ENCODE measurements around the gene KRTAP5-8.
"Not testable (repeated sequence)": the region's sequence is repeated elsewhere in the genome, so short reads cannot be mapped to it uniquely, and the experiment has no call there.

KRTAP5-8 gene

GRCh38 chr11:71565263-71565662 lies 27.4 kb downstream of the KRTAP5-8 start, which contains the start of gene KRTAP5-10:
TSS of gene KRTAP5-10 (plus strand) at chr11:71565563. CDS start at chr11:71565588, 25 bp downstream.
- no peak for TF ChIP-seq CTCF (IDR thresholded peaks at IDR 0.05; ENCODE audit: poor library complexity, severe bottlenecking)
- no peak within 1 kb of the TSS for H3K27ac ChIP-seq (ENCODE audit: poor library complexity, severe bottlenecking)
- no peaks in the 10 kb centered on the region for H3K27me3 ChIP-seq (ENCODE audit: insufficient read depth, poor library complexity, severe bottlenecking)
- DNase-seq (ENCODE audit: low spot score) (no peak), ATAC-seq (ENCODE audit: low read depth) (no peak)
- no peaks in the 10 kb centered on the region for H3K4me1 ChIP-seq (ENCODE audit: insufficient read depth, poor library complexity, severe bottlenecking)
- no peak within 1 kb of the TSS for H3K4me3 ChIP-seq (ENCODE audit: severe bottlenecking)
- H3K9me3 ChIP-seq (ENCODE audit: severe bottlenecking), result no peaks in the 10 kb centered on the region
- H3K36me3 ChIP-seq (ENCODE audit: low read depth), result no peaks in the 10 kb centered on the region

- H3K4me3 ChIP-seq (ENCODE audit: severe bottlenecking), result no peak overlapping the region
- ATAC-seq (ENCODE audit: low read depth), result no peak
- H3K9me3 ChIP-seq (ENCODE audit: severe bottlenecking), result no peaks in the 10 kb centered on the region
- no peaks in the 10 kb centered on the region for H3K36me3 ChIP-seq (ENCODE audit: low read depth)
- TF ChIP-seq CTCF (IDR thresholded peaks at IDR 0.05; ENCODE audit: poor library complexity, severe bottlenecking), result no peak
- H3K27ac ChIP-seq (ENCODE audit: poor library complexity, severe bottlenecking), result no peak overlapping the region
- no peaks in the 10 kb centered on the region for H3K4me1 ChIP-seq (ENCODE audit: insufficient read depth, poor library complexity, severe bottlenecking)
- DNase-seq (ENCODE audit: low spot score), result no peak
- no peaks in the 10 kb centered on the region for H3K27me3 ChIP-seq (ENCODE audit: insufficient read depth, poor library complexity, severe bottlenecking)
Measured at GRCh38 chr11:71566081-71566620, 28.3 kb downstream of the KRTAP5-8 start.

GRCh38 chr11:71566626-71567599 lies 29.1 kb downstream of the KRTAP5-8 start:
- H3K27me3 ChIP-seq (ENCODE audit: insufficient read depth, poor library complexity, severe bottlenecking); H3K27ac ChIP-seq (ENCODE audit: poor library complexity, severe bottlenecking); H3K4me1 ChIP-seq (ENCODE audit: insufficient read depth, poor library complexity, severe bottlenecking); H3K4me3 ChIP-seq (ENCODE audit: severe bottlenecking); H3K9me3 ChIP-seq (ENCODE audit: severe bottlenecking); DNase-seq (ENCODE audit: low spot score); H3K36me3 ChIP-seq (ENCODE audit: low read depth); ATAC-seq (ENCODE audit: low read depth): not testable (repeated sequence)

GRCh38 chr11:71567633-71568032 lies 29.8 kb downstream of the KRTAP5-8 start:
- H3K36me3 ChIP-seq (ENCODE audit: low read depth); H3K4me3 ChIP-seq (ENCODE audit: severe bottlenecking); H3K4me1 ChIP-seq (ENCODE audit: insufficient read depth, poor library complexity, severe bottlenecking); DNase-seq (ENCODE audit: low spot score); H3K27me3 ChIP-seq (ENCODE audit: insufficient read depth, poor library complexity, severe bottlenecking); ATAC-seq (ENCODE audit: low read depth); H3K9me3 ChIP-seq (ENCODE audit: severe bottlenecking); H3K27ac ChIP-seq (ENCODE audit: poor library complexity, severe bottlenecking): not testable (repeated sequence)

- no peaks in the 10 kb centered on the region for H3K36me3 ChIP-seq (ENCODE audit: low read depth)
- H3K9me3 ChIP-seq (ENCODE audit: severe bottlenecking), result no peaks in the 10 kb centered on the region
- no peak for TF ChIP-seq CTCF (IDR thresholded peaks at IDR 0.05; ENCODE audit: poor library complexity, severe bottlenecking)
- H3K4me3 ChIP-seq (ENCODE audit: severe bottlenecking), result no peak overlapping the region
- no peak overlapping the region for H3K27ac ChIP-seq (ENCODE audit: poor library complexity, severe bottlenecking)
- no peaks in the 10 kb centered on the region for H3K4me1 ChIP-seq (ENCODE audit: insufficient read depth, poor library complexity, severe bottlenecking)
- no peaks in the 10 kb centered on the region for H3K27me3 ChIP-seq (ENCODE audit: insufficient read depth, poor library complexity, severe bottlenecking)
- no peak for DNase-seq (ENCODE audit: low spot score)
- peak; percentile 62; the same call in 2 of the 3 replicates for ATAC-seq (ENCODE audit: low read depth)
Measured at GRCh38 chr11:71568704-71569349, 31.0 kb downstream of the KRTAP5-8 start.

GRCh38 chr11:71571101-71571850 lies 33.5 kb downstream of the KRTAP5-8 start:
- not testable (repeated sequence) for H3K9me3 ChIP-seq (ENCODE audit: severe bottlenecking); H3K27ac ChIP-seq (ENCODE audit: poor library complexity, severe bottlenecking); ATAC-seq (ENCODE audit: low read depth); H3K27me3 ChIP-seq (ENCODE audit: insufficient read depth, poor library complexity, severe bottlenecking); H3K4me1 ChIP-seq (ENCODE audit: insufficient read depth, poor library complexity, severe bottlenecking); H3K4me3 ChIP-seq (ENCODE audit: severe bottlenecking); DNase-seq (ENCODE audit: low spot score); H3K36me3 ChIP-seq (ENCODE audit: low read depth)

Data from RWPE2 (cell line).